GM19395 (cell line): ENCODE data around the gene CEACAM19.
"Not testable (repeated sequence)": the region's sequence is repeated elsewhere in the genome, so short reads cannot be mapped to it uniquely, and the experiment has no call there.

Experiments used
- ATAC-seq: cut with Tn5 transposase; IDR thresholded peaks from one replicate; pipeline ENCODE4 v1.9.1; 2021; ENCODE audit warnings: mild to moderate bottlenecking, moderate library complexity; ENCODE audit not compliant: unreplicated experiment

CEACAM19 gene

DNA sequence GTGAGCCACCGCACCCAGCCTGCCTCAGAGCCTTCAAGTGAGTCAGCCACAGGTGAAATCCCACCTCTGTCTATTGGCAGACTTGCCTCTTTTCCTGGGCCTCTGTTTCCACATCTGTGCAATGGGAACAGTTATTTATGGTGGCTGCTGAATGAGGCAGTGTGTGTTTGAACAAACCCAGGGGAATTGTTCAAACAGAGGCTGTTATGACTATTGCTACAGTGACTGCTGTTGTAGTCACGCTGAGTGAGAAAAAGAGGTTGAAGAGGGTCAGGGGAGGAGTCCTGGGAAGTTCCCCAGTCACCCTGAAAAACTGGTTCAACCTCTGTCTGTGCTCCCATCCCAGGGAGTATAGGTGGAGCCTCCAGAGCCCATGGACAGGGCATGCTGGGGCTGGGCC lies at the start of gene CEACAM19:
CEACAM19 (plus strand) TSS at position 83 of the 400 bp plus-strand sequence. CDS start 450 bp downstream, outside the sequence.
- ATAC-seq: no peak

- no peak for ATAC-seq
Measured at GRCh38 chr19:44623080-44623479, 48.2 kb upstream of the CEACAM19 start.

DNA sequence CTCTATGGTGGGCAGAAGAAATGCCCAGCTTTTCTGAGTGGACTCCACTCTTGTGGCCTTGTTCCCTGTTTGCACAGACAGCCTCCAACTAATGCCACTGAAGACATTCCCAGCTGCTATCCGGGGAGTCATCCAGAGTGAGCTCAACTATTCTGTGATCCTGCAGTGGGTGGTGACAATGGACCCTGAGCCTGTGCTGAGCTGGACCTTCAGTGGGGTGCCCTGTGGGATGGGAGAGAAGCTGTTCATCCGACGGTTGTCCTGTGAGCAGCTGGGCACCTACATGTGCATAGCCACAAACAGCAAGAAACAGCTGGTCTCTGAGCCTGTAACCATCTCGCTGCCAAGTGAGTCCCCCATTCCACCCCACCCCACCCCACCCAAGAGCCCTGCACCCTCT lies 47.7 kb upstream of the CEACAM19 start:
- ATAC-seq: no peak

GRCh38 chr19:44624840-44625354 lies 46.4 kb upstream of the CEACAM19 start:
- no peak for ATAC-seq

- not testable (repeated sequence) for ATAC-seq
Measured at GRCh38 chr19:44625637-44626036, 45.6 kb upstream of the CEACAM19 start.

- ATAC-seq: no peak
Measured at GRCh38 chr19:44626048-44626624, 45.1 kb upstream of the CEACAM19 start.

GRCh38 chr19:44627631-44628030 lies 43.7 kb upstream of the CEACAM19 start:
- no peak for ATAC-seq

GRCh38 chr19:44628793-44629192 lies 42.5 kb upstream of the CEACAM19 start:
- no peak for ATAC-seq

DNA sequence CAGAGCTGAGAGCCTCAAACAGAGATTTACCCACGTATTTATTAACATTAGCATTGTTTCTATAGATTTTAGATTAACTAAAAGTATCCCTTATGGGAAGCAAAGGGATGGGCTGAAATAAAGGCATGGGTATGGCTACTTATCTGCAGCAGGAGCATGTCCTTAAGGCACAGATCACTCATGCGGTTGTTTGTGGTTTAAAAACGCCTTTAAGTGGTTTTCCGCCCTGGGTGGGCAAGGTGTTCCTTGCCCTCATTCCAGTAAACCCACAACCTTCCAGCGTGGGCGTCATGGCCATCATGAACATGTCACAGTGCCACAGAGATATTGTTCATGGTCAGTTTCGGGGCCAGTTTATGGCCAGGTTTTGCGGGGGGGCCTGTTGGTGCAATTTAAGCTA lies 39.7 kb upstream of the CEACAM19 start:
- ATAC-seq: not testable (repeated sequence)

- ATAC-seq: not testable (repeated sequence)
Measured at GRCh38 chr19:44634058-44634457, 37.2 kb upstream of the CEACAM19 start.

GRCh38 chr19:44634785-44635184 lies 36.5 kb upstream of the CEACAM19 start:
- ATAC-seq: no peak

GRCh38 chr19:44635581-44636438 lies 35.5 kb upstream of the CEACAM19 start:
- no peak for ATAC-seq

DNA sequence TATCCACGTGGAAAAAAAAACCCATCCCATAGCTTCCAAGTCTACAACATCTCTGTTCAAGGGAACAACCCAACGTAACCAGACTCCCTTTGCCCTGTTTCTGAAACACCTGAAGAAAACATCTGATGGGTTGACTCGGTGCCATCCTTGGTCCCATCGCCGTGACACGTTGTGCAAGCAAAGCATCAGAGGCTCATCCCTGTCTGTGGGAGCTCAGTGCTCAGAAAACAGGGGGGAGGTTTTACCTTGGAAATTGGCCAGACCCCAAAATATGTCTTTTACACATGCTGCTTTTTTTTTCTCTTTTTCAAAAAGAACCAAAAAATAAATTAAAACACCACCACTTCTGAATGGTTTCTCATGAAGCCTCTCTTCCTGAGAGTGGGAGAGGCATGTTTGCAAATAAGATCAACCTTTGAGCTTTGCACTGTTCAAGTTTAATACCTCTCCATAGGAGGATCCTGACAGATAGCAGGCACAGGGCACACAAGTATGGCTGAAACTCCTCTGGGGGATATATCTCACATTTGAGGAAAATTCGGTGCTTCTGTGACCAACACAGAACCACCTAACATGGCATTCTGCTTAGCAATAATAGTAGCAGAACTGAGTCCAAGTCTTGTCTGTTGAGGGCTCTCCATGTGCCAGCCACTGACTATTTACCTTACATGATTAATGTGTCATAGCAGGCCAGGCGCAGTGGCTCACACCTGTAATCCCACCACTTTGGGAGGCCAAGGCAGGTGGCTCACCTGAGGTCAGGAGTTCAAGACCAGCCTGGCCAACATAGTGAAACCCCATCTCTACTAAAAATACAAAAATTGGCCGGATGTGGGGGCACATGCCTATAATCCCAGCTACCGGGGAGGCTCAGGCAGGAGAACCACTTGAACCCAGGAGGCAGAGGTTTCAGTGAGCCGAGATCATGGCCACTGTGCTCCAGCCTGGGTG lies 34.6 kb upstream of the CEACAM19 start:
- ATAC-seq: no peak

DNA sequence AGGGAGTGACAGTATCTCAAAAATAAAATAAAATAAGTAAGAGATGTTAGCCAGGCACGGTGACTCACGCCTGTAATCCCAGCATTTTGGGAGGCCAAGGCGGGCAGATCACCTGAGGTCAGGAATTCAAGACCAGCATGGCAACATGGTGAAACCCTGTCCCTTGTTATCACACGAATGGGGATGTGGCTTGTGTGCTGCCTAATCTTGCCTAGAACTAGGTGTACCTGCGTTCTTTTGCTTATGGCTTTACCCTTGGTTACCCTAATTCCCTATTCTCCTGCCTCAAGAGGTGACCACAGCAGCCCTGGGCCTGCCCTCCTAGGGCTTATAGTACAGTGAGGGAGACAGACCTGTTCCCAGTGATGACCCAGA lies 33.9 kb upstream of the CEACAM19 start:
- no peak for ATAC-seq

DNA sequence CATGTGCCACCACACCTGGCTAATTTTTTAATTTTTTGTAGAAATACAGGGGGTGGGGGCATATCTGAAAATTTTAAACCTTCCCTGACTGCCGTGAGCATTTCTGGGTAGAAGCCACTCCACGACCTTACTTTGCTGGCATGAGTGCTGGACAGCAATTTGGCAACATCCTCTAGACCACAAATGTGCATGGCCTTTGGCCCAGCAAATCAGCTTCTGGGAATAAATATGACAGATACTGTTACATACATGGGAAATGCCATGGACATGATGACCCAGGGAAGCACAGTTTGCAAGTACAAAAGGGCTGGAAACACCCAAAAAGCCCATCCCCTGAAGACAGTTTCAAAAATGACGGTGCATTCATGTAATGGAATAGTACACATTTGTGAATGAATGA lies 30.8 kb upstream of the CEACAM19 start:
- ATAC-seq: no peak

DNA sequence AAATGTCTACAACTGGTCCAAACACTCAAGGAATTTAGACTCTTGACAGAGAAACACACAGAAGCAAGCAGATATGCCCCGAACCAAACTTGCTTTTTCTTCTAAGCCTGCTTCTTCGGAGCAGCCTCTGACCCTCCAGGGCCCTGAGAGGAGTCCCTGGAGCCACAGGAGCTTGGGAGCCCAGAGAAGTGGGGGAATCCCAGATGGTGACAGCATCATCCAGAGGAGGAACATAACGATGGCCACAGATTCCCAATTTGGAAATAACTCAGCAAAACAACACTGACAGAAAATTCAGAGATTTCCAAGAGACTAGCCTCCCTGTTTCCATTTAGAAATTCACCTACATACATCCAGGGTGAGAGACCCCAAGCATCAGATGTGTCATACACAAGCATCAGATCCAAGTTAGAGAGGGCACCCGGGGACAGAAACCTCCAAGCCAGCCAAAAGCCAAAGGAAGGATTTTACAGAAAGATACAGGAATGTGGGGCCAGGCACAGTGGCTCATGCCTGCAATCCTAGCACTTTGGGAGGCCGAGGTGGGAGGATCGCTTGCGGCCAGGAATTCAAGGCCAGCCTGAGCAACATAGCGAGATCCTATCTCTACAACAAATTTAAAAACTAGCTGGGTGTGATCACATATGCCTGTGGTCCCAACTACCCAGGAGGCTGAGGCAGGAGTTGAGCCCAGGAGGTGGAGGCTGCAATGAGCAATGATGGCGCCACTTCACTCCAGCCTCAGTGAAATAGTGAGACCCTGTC lies 29.6 kb upstream of the CEACAM19 start:
- ATAC-seq: no peak

GRCh38 chr19:44642377-44642776 lies 28.9 kb upstream of the CEACAM19 start:
- no peak for ATAC-seq

GRCh38 chr19:44643605-44644401 lies 27.5 kb upstream of the CEACAM19 start, which contains the start of gene PVR:
Gene PVR, plus strand, starts transcription at chr19:44643910. Its CDS starts 187 bp downstream, at chr19:44644097.
- ATAC-seq: no peak

DNA sequence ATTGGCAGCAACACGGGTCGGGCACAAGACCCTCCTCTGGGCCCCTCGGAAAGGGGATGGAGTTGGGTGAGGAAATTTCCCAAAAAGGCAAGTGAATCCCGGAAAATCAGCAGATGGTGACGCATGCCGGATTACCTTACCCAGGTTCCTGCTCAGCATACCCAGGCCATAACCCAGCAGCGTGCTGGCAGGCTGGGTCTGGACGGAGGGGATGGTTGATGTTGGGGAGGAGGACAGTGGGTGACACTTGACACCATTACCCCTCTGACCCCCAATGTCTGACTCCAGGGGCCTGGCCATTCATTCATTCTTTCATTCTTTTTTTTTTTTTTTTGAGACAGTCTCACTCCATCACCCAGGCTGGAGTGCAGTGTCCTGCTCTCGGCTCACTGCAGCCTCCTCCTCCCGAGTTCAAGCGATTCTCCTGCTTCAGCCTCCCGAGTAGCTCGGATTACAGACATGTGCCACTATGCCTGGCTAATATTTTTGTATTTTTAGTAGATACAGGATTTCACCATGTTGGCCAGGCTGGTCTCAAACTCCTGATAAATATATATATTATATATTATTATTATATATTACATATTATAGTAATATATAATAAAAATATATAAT lies 26.8 kb upstream of the CEACAM19 start:
- no peak for ATAC-seq
